ENCODE measurements around the gene MLF1. TPM values are rescaled to one million over a fixed set of nuclear protein-coding genes. Genes with fewer than 3 reads are reported as not detected.

The MLF1 gene, protein sequence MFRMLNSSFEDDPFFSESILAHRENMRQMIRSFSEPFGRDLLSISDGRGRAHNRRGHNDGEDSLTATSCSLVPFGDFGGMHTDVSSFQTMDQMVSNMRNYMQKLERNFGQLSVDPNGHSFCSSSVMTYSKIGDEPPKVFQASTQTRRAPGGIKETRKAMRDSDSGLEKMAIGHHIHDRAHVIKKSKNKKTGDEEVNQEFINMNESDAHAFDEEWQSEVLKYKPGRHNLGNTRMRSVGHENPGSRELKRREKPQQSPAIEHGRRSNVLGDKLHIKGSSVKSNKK
- polyA plus RNA-seq, result 1 to 10 TPM; 2.1 to 2.4 TPM

DNA sequence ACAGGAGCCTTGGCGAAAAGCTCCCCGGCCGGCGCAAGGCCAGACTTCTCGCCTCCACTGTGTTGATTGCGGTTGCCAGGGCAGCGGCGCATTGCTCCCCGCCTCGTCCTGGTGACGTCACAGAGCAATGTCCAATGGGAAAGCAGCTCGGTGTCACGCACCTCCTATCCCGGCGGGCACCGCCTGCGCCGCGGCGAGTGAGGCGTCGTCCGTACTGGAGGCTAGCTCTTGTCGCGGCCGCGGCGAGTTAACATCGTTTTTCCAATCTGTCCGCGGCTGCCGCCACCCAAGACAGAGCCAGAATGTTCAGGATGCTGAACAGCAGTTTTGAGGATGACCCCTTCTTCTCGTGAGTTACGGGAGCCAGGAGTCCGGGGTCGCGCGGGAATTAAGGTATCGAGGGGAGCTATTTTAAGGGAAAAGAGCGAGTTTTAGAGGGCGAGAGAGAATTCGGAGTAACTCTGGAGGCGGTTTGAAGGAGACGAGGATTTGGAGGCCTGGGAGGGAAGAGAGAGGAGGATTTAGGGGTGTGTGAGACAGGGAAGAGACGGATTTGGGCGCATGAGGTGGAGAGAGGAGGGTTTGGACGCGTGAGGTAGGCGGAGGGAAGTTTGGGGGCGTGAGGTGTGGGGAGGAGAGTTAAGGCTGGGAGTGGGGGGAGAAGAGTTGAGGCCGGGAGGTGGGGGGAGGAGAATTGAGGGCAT is at the start of gene MLF1:
Gene MLF1 (plus strand): TSS at position 196 of the 704 bp plus-strand sequence. CDS start 107 bp downstream, at position 303.
- no peaks in the 10 kb centered on the region for H3K4me1 ChIP-seq (ENCODE audit: control insufficient read depth in 2 of 2, insufficient read depth in 2 of 2, low read length in 1 of 2)
- peak within 1 kb of the TSS; percentile 0 to 65 for H3K27ac ChIP-seq (ENCODE audit: low read depth in 2 of 2, low read length in 1 of 2)
- peak within 1 kb of the TSS; percentile 46 to 48 for H3K4me3 ChIP-seq (ENCODE audit: low read depth in 1 of 2, low read length in 2 of 2)
- H3K9me3 ChIP-seq (ENCODE audit: control insufficient read depth in 2 of 2, insufficient read depth in 1 of 2, low read depth in 1 of 2, low read length in 1 of 2), result peaks cover 0 to 3% of the 10 kb centered on the region in 2 donors
- WGBS, 2 donors, result 2% methylated on average over 51 of the region's 51 CpGs
- no peaks in the 10 kb centered on the region for H3K36me3 ChIP-seq (ENCODE audit: control insufficient read depth in 2 of 2, insufficient read depth in 2 of 2, low read length in 1 of 2)
- peaks cover 0 to 2% of the 10 kb centered on the region in 2 donors for H3K27me3 ChIP-seq (ENCODE audit: control insufficient read depth in 1 of 2, insufficient read depth in 2 of 2, low read length in 2 of 2)

DNA sequence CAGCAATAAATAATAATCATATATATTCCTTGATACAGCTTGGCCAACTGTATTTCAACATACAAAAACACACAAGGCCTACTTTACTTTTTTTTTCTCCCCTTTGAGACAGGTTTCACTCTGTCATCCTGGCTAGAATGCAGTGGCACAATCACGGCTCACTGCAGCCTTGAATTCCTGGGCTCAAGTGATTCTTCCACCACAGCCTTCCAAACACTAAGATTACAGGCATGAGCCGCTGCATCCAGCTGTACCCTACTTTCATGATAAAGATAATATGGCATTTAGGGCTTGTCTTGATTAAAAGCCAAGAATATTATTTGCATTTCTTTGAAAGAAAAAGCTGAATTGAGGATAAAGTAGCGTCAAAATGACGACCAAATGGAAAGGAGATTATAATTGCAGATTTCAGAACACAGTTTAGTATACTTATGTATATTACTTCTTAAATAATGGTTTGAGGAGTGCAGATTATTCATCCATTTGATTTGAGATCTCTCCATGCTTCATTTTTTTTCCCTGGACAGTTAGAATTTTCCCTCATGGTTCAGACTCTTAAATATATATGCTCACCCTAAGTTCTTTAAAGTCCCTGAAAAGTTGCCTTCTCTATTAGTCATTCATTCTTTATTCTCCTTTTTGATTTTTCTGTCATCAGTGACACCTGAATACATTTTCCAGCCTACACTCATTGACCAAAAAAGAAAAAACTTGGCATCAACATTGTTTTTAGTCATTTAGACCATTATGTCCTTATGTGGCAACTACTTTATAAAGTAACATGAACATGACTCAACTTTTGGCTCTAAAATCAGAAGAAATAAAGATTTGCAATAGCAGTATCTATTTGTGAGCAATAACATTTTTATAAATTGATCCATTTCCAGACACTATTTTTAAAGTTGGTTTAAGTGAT is 48.5 kb upstream of the MLF1 start:
- WGBS, 2 donors, result 70 to 73% methylated on average over 4 of the region's 4 CpGs

DNA sequence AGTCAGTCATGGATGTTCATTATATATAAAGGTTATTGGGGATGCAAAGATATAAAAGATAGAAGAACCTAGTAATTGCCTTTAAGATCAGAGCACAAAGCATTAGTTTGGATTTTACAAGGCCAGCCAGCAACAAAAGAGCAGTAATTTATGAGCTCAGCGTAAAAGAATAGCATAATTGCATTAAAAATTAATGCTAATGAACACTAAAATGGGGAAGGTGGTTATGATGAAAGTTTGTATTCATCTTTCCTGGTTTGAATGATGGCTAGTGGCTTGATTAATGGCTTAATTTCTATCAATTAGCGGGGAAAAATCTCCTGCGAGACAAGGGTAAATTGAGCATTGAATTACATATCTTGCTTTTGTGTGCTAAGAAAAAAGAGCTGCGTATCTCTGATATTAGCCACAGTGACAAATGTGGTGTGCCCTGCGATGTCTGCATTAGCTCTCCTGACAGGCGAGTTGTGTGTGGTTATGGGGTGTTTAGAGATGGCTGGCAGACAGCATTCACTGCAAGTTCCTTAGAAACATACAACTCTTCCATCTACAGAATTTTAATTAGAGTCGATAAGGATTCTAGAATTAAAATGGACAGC is 42.8 kb upstream of the MLF1 start:
- H3K4me3 ChIP-seq (ENCODE audit: low read depth in 1 of 2, low read length in 2 of 2), result no peak overlapping the region
- no peaks in the 10 kb centered on the region for H3K27me3 ChIP-seq (ENCODE audit: control insufficient read depth in 1 of 2, insufficient read depth in 2 of 2, low read length in 2 of 2)
- H3K36me3 ChIP-seq (ENCODE audit: control insufficient read depth in 2 of 2, insufficient read depth in 2 of 2, low read length in 1 of 2), result no peaks in the 10 kb centered on the region
- 93 to 97% methylated on average over 7 of the region's 7 CpGs for WGBS, 2 donors
- no peaks in the 10 kb centered on the region for H3K4me1 ChIP-seq (ENCODE audit: control insufficient read depth in 2 of 2, insufficient read depth in 2 of 2, low read length in 1 of 2)
- H3K9me3 ChIP-seq (ENCODE audit: control insufficient read depth in 2 of 2, insufficient read depth in 1 of 2, low read depth in 1 of 2, low read length in 1 of 2), result no peaks in the 10 kb centered on the region
- H3K27ac ChIP-seq (ENCODE audit: low read depth in 2 of 2, low read length in 1 of 2), result no peak overlapping the region

More for the DNA sequence above, 48.5 kb upstream of the MLF1 start:
- Histone ChIP-seq H3K36me3 (ENCODE audit: control insufficient read depth in 2 of 2, insufficient read depth in 2 of 2, low read length in 1 of 2) (no peaks in the 10 kb centered on the region), H3K4me3 (ENCODE audit: low read depth in 1 of 2, low read length in 2 of 2) (no peak overlapping the region), H3K27ac (ENCODE audit: low read depth in 2 of 2, low read length in 1 of 2) (no peak overlapping the region), H3K4me1 (ENCODE audit: control insufficient read depth in 2 of 2, insufficient read depth in 2 of 2, low read length in 1 of 2) (no peaks in the 10 kb centered on the region), H3K27me3 (ENCODE audit: control insufficient read depth in 1 of 2, insufficient read depth in 2 of 2, low read length in 2 of 2) (no peaks in the 10 kb centered on the region), H3K9me3 (ENCODE audit: control insufficient read depth in 2 of 2, insufficient read depth in 1 of 2, low read depth in 1 of 2, low read length in 1 of 2) (no peaks in the 10 kb centered on the region)

DNA sequence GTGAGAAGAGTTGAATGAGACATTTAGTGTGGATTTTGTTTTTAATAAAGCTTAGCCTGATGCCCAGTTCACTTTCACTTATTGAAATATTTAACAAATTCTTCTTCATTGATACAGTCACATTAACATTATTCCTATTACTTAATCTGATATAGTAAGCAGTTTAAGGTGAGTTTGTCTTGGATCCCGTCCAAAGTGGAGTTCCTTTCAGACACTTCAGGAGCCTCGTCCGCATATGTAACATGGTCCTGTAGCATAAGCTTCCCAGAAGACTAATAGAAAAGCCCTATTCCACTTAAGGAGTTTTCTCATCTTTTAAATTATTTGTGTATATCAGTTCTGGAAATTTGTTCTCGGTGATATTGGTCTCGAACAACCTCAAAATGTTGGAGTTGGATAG is 39.7 kb upstream of the MLF1 start:
- H3K4me3 ChIP-seq (ENCODE audit: low read depth in 1 of 2, low read length in 2 of 2), result no peak overlapping the region
- no peaks in the 10 kb centered on the region for H3K27me3 ChIP-seq (ENCODE audit: control insufficient read depth in 1 of 2, insufficient read depth in 2 of 2, low read length in 2 of 2)
- H3K36me3 ChIP-seq (ENCODE audit: control insufficient read depth in 2 of 2, insufficient read depth in 2 of 2, low read length in 1 of 2), result no peaks in the 10 kb centered on the region
- H3K27ac ChIP-seq (ENCODE audit: low read depth in 2 of 2, low read length in 1 of 2), result no peak overlapping the region
- 75 to 82% methylated on average over 5 of the region's 5 CpGs for WGBS, 2 donors
- no peaks in the 10 kb centered on the region for H3K4me1 ChIP-seq (ENCODE audit: control insufficient read depth in 2 of 2, insufficient read depth in 2 of 2, low read length in 1 of 2)
- no peaks in the 10 kb centered on the region for H3K9me3 ChIP-seq (ENCODE audit: control insufficient read depth in 2 of 2, insufficient read depth in 1 of 2, low read depth in 1 of 2, low read length in 1 of 2)

DNA sequence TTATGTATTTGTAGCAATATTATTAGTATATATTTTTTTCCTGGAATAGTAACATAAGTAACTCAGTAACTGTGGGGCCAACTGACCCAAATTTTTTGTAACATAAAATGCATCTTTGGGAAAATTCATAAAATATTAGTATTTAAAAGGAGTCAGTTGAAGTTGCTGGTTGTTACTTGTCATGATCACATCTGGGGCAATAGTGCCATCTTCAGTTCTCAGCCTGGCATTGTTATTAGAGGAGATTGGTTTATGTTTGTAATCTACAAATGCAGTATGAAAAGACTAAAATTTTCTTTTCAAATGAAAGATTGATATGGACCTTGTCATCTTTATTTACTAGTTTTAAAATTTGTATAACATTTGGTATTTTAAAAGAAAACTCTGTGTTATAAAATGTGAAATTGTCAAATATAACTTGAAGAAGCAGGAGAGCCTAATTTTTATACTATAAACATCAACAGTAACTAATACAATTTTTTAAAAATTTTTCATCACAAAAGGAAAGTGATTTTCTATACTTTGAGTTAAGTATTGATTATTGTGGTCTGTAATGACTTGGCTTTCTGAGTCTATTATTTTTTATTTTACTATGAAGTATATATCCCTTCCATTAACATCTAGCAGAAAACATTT is 38.8 kb upstream of the MLF1 start:
- Histone ChIP-seq H3K27me3 (ENCODE audit: control insufficient read depth in 1 of 2, insufficient read depth in 2 of 2, low read length in 2 of 2) (no peaks in the 10 kb centered on the region), H3K9me3 (ENCODE audit: control insufficient read depth in 2 of 2, insufficient read depth in 1 of 2, low read depth in 1 of 2, low read length in 1 of 2) (no peaks in the 10 kb centered on the region), H3K36me3 (ENCODE audit: control insufficient read depth in 2 of 2, insufficient read depth in 2 of 2, low read length in 1 of 2) (no peaks in the 10 kb centered on the region), H3K4me3 (ENCODE audit: low read depth in 1 of 2, low read length in 2 of 2) (no peak overlapping the region), H3K4me1 (ENCODE audit: control insufficient read depth in 2 of 2, insufficient read depth in 2 of 2, low read length in 1 of 2) (no peaks in the 10 kb centered on the region), H3K27ac (ENCODE audit: low read depth in 2 of 2, low read length in 1 of 2) (no peak overlapping the region)

DNA sequence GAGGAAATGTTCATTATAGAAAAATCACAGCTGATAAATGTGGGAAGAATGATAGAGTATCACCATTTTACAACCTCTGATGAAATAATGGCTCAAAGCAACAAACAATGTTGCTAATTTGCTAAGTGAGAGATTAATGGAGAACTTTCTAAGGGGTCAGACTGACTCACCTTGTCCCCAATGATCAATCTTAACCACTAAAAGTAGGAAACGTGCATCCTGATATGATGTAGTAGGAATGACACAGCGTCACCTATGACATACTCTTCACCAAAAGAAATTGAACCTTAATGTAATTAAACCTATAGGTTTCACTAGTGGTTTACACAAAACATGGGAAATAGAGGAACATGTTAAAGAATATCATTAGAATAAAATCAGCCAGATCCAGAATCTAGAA is 35.1 kb upstream of the MLF1 start:
- H3K36me3 ChIP-seq (ENCODE audit: control insufficient read depth in 2 of 2, insufficient read depth in 2 of 2, low read length in 1 of 2), result no peaks in the 10 kb centered on the region
- no peak overlapping the region for H3K27ac ChIP-seq (ENCODE audit: low read depth in 2 of 2, low read length in 1 of 2)
- 73 to 80% methylated on average over 2 of the region's 2 CpGs for WGBS, 2 donors
- H3K4me1 ChIP-seq (ENCODE audit: control insufficient read depth in 2 of 2, insufficient read depth in 2 of 2, low read length in 1 of 2), result no peaks in the 10 kb centered on the region
- H3K9me3 ChIP-seq (ENCODE audit: control insufficient read depth in 2 of 2, insufficient read depth in 1 of 2, low read depth in 1 of 2, low read length in 1 of 2), result no peaks in the 10 kb centered on the region
- no peak overlapping the region for H3K4me3 ChIP-seq (ENCODE audit: low read depth in 1 of 2, low read length in 2 of 2)
- no peaks in the 10 kb centered on the region for H3K27me3 ChIP-seq (ENCODE audit: control insufficient read depth in 1 of 2, insufficient read depth in 2 of 2, low read length in 2 of 2)

DNA sequence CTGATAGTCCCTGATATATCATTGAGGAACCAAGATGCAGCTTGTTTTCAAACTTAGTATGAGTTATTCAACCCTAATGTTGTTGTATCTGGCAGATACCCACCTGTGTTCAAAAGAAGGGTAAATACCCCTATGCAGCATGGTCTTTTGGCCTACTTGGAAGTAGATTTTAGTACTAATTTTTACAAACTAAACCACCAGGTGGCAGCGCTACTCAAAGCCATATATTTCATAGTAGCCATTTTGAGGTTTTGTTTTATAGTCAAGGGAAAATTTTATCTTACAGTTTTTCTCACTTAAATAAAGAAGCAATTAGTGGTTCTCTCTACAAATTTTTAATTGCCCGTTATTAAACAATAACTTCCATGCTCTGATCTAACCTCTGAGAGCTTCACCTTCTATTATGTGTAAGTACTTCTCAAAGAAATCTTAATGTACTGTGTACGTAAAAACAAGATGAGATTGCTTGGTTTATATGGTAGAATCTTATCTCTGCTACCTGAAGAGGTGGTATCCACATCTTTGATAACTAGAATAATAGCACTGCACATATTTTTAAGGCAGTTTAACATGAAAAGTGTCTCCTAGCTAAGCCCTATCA is 31.5 kb upstream of the MLF1 start:
- Histone ChIP-seq H3K36me3 (ENCODE audit: control insufficient read depth in 2 of 2, insufficient read depth in 2 of 2, low read length in 1 of 2) (no peaks in the 10 kb centered on the region), H3K4me3 (ENCODE audit: low read depth in 1 of 2, low read length in 2 of 2) (no peak overlapping the region), H3K4me1 (ENCODE audit: control insufficient read depth in 2 of 2, insufficient read depth in 2 of 2, low read length in 1 of 2) (no peaks in the 10 kb centered on the region), H3K27me3 (ENCODE audit: control insufficient read depth in 1 of 2, insufficient read depth in 2 of 2, low read length in 2 of 2) (no peaks in the 10 kb centered on the region), H3K9me3 (ENCODE audit: control insufficient read depth in 2 of 2, insufficient read depth in 1 of 2, low read depth in 1 of 2, low read length in 1 of 2) (no peaks in the 10 kb centered on the region), H3K27ac (ENCODE audit: low read depth in 2 of 2, low read length in 1 of 2) (no peak overlapping the region)
- 78 to 86% methylated on average over 3 of the region's 3 CpGs for WGBS, 2 donors

DNA sequence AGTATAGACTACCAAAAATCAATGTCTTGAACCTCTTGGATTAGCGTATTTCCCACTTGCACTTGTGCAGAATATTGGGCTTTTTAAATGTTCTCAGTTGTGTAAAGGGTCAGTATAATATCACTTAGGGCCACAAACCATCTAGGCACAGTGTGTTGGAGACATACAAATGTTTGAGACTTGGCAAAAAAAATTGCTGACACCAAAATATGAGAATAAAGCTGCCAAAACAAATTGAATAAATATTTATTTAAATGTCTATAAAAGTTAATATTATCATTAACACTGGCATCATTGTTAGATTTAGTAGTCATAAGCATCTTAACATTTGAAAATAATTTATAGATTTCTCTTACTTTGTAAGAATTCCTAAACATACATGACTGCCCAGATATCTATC is 30.9 kb upstream of the MLF1 start:
- H3K36me3 ChIP-seq (ENCODE audit: control insufficient read depth in 2 of 2, insufficient read depth in 2 of 2, low read length in 1 of 2), result no peaks in the 10 kb centered on the region

More for the DNA sequence above, 30.9 kb upstream of the MLF1 start:
- no peak overlapping the region for H3K27ac ChIP-seq (ENCODE audit: low read depth in 2 of 2, low read length in 1 of 2)
- no peaks in the 10 kb centered on the region for H3K27me3 ChIP-seq (ENCODE audit: control insufficient read depth in 1 of 2, insufficient read depth in 2 of 2, low read length in 2 of 2)
- WGBS, 2 donors, result 93 to 96% methylated on average over 1 of the region's 1 CpG
- no peaks in the 10 kb centered on the region for H3K9me3 ChIP-seq (ENCODE audit: control insufficient read depth in 2 of 2, insufficient read depth in 1 of 2, low read depth in 1 of 2, low read length in 1 of 2)
- H3K4me1 ChIP-seq (ENCODE audit: control insufficient read depth in 2 of 2, insufficient read depth in 2 of 2, low read length in 1 of 2), result no peaks in the 10 kb centered on the region
- no peak overlapping the region for H3K4me3 ChIP-seq (ENCODE audit: low read depth in 1 of 2, low read length in 2 of 2)
